ENCODE measurements around the gene TMOD2.

GRCh38 chr15:51758645-51759044 lies 7.2 kb downstream of the TMOD2 start:
- TF ChIP-seq CTCF (IDR thresholded peaks at IDR 0.05) = no peak
- TF ChIP-seq POLR2A (IDR thresholded peaks at IDR 0.05) = no peak
